ENCODE results near the gene PFKP. TPM values are rescaled to one million over a fixed set of nuclear protein-coding genes. Genes with fewer than 3 reads are reported as not detected.

Gene PFKP
- total RNA-seq, 1 donor from 2014 or later: 155 TPM

GRCh38 chr10:3066317-3067117, 831 bp upstream of the PFKP start:
- intact Hi-C loops (cut with DNase I): loop anchor here (5.0 kb wide), 1 partner anchor 36 kb away; no protein-coding TSS in a partner anchor
- peak; percentile 47 for ATAC-seq (ENCODE audit: poor library complexity)
- DNase-seq: no peak

GRCh38 chr10:3067859-3068179, 471 bp downstream of the PFKP start:
- intact Hi-C loops (cut with DNase I): loop anchor here (5.0 kb wide), 1 partner anchor 34 kb away; no protein-coding TSS in a partner anchor
- ATAC-seq (ENCODE audit: poor library complexity): no peak
- DNase-seq: no peak

- DNase-seq (peak; percentile 79), ATAC-seq (ENCODE audit: poor library complexity) (peak; percentile 44)
- intact Hi-C loops (cut with DNase I): loop anchor here (5.0 kb wide), 1 partner anchor 34 kb away; no protein-coding TSS in a partner anchor
These were observed 1.0 kb downstream of the PFKP start for GRCh38 chr10:3068201-3068967.

- intact Hi-C loops (cut with DNase I): loop anchor here (5.0 kb wide), 1 partner anchor 33 kb away; no protein-coding TSS in a partner anchor
- DNase-seq (no peak), ATAC-seq (ENCODE audit: poor library complexity) (peak; percentile 12)
These were observed 1.8 kb downstream of the PFKP start for GRCh38 chr10:3068968-3069737.

GRCh38 chr10:3069876-3070275, 2.5 kb downstream of the PFKP start:
- DNase-seq (no peak), ATAC-seq (ENCODE audit: poor library complexity) (no peak)
- intact Hi-C loops (cut with DNase I): loop anchor here (5.0 kb wide), 1 partner anchor 32 kb away; no protein-coding TSS in a partner anchor

- ATAC-seq (ENCODE audit: poor library complexity) (no peak), DNase-seq (no peak)
- intact Hi-C loops (cut with DNase I): no loop called here
These were observed 4.3 kb downstream of the PFKP start for GRCh38 chr10:3071405-3072198.

GRCh38 chr10:3072641-3073360, 5.5 kb downstream of the PFKP start:
- intact Hi-C loops (cut with DNase I): no loop called here
- DNase-seq (no peak), ATAC-seq (ENCODE audit: poor library complexity) (peak; percentile 52)

- intact Hi-C loops (cut with DNase I): no loop called here
These were observed 6.9 kb downstream of the PFKP start for GRCh38 chr10:3074145-3074665.

GRCh38 chr10:3074985-3075600, 7.7 kb downstream of the PFKP start:
- intact Hi-C loops (cut with DNase I): no loop called here

More at GRCh38 chr10:3074145-3074665, 6.9 kb downstream of the PFKP start:
- ATAC-seq (ENCODE audit: poor library complexity) (peak; percentile 49), DNase-seq (no peak)

GRCh38 chr10:3076138-3076537, 8.8 kb downstream of the PFKP start:
- intact Hi-C loops (cut with DNase I): no loop called here
- DNase-seq (no peak), ATAC-seq (ENCODE audit: poor library complexity) (no peak)

More at GRCh38 chr10:3074985-3075600, 7.7 kb downstream of the PFKP start:
- ATAC-seq (ENCODE audit: poor library complexity) (no peak), DNase-seq (no peak)

GRCh38 chr10:3077509-3077908, 10.2 kb downstream of the PFKP start:
- no peak for ATAC-seq (ENCODE audit: poor library complexity)
- no peak for DNase-seq
- intact Hi-C loops (cut with DNase I): no loop called here

GRCh38 chr10:3077940-3078630, 10.7 kb downstream of the PFKP start:
- DNase-seq (no peak), ATAC-seq (ENCODE audit: poor library complexity) (no peak)
- intact Hi-C loops (cut with DNase I): no loop called here

- DNase-seq (no peak), ATAC-seq (ENCODE audit: poor library complexity) (no peak)
- intact Hi-C loops (cut with DNase I): no loop called here
These were observed 14.1 kb downstream of the PFKP start for GRCh38 chr10:3081383-3081981.

- no peak for ATAC-seq (ENCODE audit: poor library complexity)
- intact Hi-C loops (cut with DNase I): no loop called here
These were observed 14.9 kb downstream of the PFKP start for GRCh38 chr10:3082290-3082689.

GRCh38 chr10:3085785-3086567, 18.6 kb downstream of the PFKP start:
- no peak for DNase-seq
- intact Hi-C loops (cut with DNase I): no loop called here
- no peak for ATAC-seq (ENCODE audit: poor library complexity)

More at GRCh38 chr10:3082290-3082689, 14.9 kb downstream of the PFKP start:
- DNase-seq: no peak
